HG03103 (cell line): ENCODE data around the gene HERC4.
"Not testable (repeated sequence)": the region's sequence is repeated elsewhere in the genome, so short reads cannot be mapped to it uniquely, and the experiment has no call there.

Experiments
- ATAC-seq: cut with Tn5 transposase; IDR thresholded peaks from one replicate; pipeline ENCODE4 v1.9.1; 2021; ENCODE audit warnings: low read depth; ENCODE audit not compliant: unreplicated experiment

HERC4 gene

GRCh38 chr10:67971311-67971710 is 103.8 kb downstream of the HERC4 start:
- no peak for ATAC-seq

GRCh38 chr10:67969875-67970274 is 105.2 kb downstream of the HERC4 start:
- ATAC-seq: no peak

GRCh38 chr10:67966035-67966434 is 109.0 kb downstream of the HERC4 start:
- ATAC-seq: not testable (repeated sequence)

- no peak for ATAC-seq
Observed at GRCh38 chr10:67965456-67965855, 109.6 kb downstream of the HERC4 start.

- no peak for ATAC-seq
Observed at GRCh38 chr10:67959839-67960476, 115.1 kb downstream of the HERC4 start.

- ATAC-seq: no peak
Observed at GRCh38 chr10:67955614-67956013, 119.5 kb downstream of the HERC4 start.

- no peak for ATAC-seq
Observed at GRCh38 chr10:67943917-67944316, 131.2 kb downstream of the HERC4 start.

GRCh38 chr10:67936416-67936815 is 138.7 kb downstream of the HERC4 start:
- ATAC-seq: no peak

GRCh38 chr10:67935223-67935622 is 139.9 kb downstream of the HERC4 start:
- no peak for ATAC-seq

GRCh38 chr10:67934336-67934735 is 140.7 kb downstream of the HERC4 start:
- no peak for ATAC-seq

- no peak for ATAC-seq
Observed at GRCh38 chr10:67933199-67933598, 141.9 kb downstream of the HERC4 start.

GRCh38 chr10:67926951-67927350 is 148.1 kb downstream of the HERC4 start:
- ATAC-seq: no peak

- ATAC-seq: no peak
Observed at GRCh38 chr10:67925449-67926005, 149.6 kb downstream of the HERC4 start.

GRCh38 chr10:67924136-67924535 is 150.9 kb downstream of the HERC4 start:
- ATAC-seq: no peak

GRCh38 chr10:67923551-67923950 is 151.5 kb downstream of the HERC4 start:
- no peak for ATAC-seq

GRCh38 chr10:67921065-67921464 is 154.0 kb downstream of the HERC4 start:
- no peak for ATAC-seq

- no peak for ATAC-seq
Observed at GRCh38 chr10:67917679-67918078, 157.4 kb downstream of the HERC4 start.

GRCh38 chr10:67917169-67917568 is 157.9 kb downstream of the HERC4 start:
- no peak for ATAC-seq

GRCh38 chr10:67914777-67915340 is 160.2 kb downstream of the HERC4 start:
- no peak for ATAC-seq

- no peak for ATAC-seq
Observed at GRCh38 chr10:67912331-67912946, 162.6 kb downstream of the HERC4 start.

GRCh38 chr10:67903581-67903980 is 171.5 kb downstream of the HERC4 start:
- ATAC-seq: no peak

- ATAC-seq: no peak
Observed at GRCh38 chr10:67893637-67894036, 181.4 kb downstream of the HERC4 start.
